Measurements from ENCODE around the gene ZBED4.

ZBED4 gene

DNA sequence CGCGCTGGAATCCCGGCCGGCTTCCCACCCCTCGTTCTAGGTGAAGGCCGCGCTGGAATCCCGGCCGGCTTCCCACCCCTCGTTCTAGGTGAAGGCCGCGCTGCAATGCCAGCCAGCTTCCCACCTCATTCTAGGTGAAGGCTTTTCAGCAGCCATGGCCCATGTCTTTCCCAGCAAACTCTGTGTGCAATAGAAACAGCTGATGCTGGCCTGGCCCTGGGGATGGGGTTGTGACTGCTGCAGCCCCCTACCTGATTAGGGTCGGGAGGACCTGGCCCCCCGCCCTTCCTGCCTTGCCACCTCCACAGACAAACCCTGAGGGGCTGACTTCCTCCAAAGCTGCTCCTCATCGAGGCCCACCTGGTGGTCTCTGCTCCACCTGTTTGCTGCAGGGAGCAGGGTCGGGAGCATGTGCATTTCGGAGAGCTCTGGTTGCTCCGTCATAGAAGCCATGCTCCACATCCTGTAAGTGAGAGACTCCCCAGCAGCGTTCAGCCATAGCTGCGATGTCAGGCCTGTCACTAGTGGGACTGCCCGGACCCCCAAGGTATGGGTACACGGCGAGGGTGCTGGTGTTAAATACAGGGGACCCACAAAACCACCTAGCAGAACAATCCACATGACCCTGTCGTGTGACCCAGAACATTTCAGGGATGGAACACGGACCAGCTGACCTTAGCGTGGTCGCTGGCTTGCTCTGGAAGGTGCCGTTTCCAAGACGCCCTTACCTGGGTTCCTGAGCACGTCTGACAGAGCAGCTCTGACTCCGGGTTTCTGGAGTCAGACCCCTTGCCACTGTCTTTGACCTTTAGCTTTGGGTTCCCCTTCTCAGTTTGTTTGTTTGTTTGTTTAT, 3.3 kb downstream of the ZBED4 start:
- no peak for DNase-seq

DNA sequence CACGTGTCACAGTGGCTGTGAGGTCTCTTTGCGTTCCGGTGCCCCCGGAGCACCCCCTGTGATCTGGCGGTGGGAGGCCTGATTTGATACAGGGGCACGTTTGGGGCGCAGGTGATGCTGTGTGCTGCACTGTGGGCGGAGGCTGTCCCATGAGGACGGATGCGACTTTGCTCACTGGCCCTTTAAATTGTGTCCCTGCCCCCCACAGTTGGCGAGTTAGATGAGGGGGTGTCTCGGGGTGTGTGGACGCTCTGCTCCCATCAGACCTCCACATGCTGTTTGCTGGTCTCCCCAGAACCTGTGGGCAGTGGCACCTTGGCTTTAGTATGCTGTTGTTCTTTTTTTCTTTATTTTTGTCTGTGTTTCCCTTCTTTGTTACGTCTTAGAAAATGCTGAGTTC, 5.2 kb downstream of the ZBED4 start:
- no peak for DNase-seq

DNA sequence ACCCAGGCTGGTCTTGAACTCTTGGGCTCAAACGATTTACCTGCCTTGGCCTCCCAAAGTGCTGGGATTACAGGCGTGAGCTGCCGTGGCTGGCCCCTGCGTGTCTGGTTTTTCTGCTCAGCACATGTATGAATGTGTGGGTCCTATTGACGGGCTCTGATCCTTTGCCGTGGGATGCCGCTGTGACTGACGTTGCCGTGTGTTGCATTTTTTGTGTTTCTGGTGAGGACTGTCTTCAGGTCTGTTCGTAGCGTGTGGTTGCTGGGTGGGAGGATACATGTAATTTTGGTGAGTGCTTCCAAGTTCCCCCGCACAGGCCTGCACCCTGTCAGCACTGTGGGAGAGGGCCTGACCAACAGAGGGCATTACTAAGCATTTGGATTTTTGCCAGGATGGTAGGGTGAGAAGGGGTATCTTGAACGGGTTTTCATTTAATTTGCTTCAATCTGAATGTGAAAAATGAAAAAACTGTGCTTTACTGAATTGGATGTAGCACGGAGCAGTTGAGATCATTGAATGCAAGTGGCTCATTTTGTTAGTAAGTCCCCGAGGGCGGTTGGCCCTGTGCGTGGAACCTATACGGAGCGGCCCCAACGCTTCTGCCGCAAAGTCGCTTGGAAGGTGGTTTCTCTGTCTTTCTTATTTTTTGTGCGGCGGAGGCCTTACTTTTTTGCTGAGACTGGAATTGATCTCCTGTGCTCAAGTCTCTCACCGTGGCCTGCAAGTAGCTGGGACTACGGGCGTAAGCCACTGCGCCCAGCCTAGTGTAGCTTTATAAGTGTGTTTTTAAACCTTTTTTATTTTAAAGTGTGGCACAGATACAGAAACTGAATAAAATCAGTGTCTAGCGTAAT, 8.2 kb downstream of the ZBED4 start:
- DNase-seq = no peak

DNA sequence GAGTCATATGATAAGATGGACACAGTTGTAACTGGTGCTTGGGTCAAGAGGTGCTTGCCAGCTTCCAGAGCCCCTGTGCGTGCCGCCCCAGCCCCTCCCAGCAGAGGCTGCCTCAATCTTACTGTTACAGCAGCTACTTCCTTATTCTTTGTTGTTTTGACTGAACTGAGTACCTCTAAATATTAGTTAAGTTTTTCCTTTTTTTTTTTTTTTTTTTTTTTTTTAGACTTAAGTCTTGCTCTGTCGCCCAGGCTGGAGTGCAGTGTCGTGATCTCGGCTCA, 8.8 kb downstream of the ZBED4 start:
- no peak for DNase-seq

DNA sequence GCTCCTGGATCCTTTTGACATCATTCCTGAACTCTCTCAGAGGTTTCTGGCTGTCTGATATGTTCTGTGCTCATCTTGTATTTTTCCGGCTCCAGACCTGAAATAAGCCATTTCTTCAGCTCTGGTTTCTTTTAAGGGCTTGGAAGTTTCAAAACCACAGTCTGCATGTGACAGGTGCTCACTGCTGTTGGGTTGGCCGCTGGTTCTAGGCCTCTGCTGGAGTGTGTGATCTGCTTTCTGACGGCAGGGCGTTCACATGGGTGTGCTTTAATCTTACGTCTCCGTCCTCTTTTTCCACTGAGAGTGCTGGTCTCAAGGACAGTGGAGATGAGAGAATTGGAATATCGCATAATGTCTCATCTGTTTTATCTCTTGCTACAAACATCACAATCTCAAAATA, 10.3 kb downstream of the ZBED4 start:
- DNase-seq = no peak

DNA sequence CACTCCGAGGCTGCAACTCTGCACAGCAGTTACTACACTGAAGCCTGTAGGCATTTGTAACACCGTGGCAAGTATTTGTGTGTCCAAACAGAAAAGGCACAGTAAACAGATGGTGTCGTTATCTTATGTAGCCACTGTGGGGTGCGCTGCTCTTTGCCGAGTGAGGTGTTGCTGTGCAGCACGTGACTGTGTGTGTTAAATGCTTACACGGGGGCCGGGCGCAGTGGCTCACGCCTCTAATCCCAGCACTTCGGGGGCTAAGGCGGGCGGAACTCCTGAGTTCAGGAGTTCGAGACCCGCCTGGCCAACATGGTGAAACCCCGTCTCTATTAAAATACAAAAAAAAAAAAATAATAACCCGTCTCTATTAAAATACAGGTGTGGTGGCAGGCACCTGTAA, 11.5 kb downstream of the ZBED4 start:
- no peak for DNase-seq

DNA sequence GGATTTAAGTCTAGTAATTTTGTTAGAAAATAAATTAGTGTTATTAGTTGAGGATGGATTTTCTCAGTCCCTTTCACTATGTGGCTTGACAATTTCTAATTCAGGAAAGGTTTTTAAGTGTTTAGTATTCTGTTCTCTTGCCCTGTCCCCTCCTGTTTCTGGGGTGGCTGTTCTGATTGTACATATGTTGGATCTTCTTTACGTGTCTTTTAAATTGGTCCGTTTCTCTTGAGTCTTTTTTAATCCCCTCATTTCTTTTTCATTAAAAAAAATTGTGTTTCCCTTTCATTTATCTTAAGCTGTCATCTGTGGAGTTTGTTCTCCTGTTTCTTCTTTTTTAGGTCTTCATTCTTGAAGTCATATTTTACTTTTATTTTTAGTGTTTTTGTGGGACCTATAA, 12.5 kb downstream of the ZBED4 start:
- DNase-seq = no peak

DNA sequence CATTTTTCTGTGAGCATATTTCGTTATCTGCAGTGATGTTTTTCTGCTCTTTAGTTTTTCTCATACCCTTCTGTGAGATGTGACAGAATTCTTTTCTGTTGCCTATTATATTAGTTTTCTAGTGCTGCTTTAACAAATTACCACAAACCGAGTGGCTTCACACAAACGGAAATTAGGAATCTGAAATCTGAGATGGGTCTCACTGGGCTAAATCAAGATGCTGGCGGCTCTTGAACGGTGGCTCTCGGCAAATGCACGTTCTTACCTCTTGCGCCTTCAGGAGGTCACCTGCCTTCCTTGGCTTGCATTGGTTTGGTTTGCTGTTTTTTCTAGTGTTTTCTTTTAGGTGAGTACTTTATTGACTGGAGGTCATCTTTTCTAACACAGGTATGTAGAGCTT, 13.0 kb downstream of the ZBED4 start:
- DNase-seq = no peak

DNA sequence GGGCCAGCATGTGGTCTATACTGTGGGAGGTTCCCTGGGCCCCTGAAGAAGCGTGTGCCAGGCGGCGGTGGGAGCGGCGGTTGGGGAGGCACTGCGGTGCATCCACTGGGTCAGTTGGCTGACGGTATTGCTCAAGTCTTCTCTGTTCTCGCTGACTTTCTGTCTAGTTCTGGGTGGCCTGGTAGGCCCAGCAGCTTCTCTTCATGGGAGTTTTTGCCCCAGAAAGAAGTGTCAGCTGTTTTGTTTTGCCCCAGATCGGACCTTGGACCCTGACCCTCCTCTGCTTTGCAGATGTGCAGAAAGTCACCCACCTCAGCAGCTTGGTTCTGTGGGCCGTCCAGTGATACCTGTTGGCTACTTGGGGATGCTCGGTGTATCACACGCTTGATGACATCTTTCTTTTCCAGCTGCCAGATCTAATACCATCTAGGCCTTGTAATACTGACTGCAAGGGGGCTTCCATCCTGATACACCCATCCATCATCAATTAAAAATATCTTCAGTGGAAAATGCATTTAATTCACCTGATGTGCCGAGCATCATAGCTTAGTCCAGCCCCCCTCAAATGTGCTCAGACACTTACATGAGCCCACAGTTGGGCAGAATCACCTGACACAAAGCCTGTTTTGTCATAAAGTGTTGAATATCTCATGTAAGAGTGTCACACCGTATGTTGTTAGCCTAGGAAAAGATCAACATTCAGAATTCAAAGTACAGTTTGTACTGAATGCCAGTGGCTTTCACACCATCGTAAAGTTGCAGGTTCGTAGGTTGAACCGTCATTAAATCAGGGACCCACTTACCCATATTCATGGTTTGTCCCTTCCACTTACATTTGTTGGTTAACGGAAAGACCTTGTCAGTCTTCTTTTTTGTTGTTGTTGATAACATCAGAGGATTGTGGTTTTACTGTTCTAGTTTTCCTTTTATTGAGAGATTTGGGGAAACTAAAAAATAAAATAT, 13.9 kb downstream of the ZBED4 start:
- no peak for DNase-seq

DNA sequence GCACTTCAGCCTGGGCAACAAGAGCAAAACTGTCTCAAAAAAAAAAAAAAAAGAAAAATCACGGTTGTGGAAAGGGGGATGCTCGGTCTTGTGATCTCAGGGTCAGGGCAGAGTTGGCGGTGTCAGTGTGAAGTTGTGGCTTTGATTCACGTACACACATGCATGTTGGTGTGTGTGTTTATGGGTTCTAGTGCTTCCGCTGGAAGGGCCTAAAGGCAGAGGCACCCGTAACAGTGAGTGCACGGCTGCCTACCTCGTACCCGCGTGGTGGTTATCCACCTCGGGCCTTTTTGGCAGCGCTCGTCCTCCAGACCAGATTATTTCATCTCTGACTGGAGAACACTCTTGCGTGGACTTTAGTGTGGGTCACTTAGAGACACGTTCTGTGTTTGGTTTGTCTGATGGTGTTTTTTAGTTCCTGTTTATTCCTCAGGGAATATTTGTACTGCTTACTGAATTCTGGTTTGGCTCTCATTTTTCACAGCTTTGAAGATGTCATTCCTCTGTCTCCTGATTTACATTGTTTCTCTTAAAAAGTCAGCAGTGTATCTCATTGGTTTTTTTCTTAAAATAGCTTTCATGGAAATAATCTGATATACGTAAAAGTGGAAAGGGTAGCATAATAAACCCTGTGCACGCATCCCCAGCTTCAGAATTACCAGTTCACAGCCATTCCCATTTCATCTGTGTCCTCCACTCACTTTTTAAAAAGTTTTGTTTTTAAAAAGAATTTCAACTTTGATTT, 15.6 kb downstream of the ZBED4 start:
- DNase-seq = no peak

DNA sequence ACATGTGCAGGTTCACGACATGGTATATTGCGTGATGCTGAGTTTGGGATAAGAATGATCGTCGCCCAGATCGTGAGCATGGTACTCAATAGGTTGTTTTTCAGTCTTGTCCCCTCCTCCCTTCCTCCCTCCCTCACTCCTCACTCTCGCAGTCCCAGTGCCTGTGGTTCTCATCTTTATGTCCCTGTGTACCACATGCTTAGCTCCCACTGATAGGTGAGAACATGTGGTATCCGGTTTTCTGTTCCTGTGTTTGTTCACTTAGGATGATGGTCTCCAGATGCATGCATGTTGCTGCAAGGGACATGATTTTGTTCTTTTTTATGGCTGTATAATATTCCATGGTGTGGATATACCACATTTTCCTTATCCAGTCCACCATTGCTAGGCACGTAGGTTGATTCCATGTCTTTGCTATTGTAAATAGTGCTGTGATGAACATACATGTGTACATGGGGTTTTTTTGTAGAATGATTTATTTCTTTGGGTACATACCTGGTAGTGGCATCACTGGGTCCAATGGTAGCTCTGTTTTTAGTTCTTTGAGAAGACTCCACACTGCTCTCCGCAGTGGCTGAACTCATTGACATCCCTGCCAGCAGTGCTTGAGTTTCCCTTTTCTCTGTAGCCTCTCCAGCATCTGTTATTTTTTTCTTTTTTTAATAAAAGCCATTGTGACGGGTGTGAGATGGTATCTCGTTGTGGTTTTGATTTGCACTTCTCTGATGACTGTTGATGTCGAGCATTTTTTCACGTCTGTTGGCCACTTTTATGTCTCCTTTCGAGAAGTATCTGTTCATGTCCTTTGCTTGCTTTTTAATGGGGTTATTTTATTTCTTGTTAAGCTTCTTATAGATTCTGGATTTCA, 16.4 kb downstream of the ZBED4 start:
- DNase-seq = no peak

DNA sequence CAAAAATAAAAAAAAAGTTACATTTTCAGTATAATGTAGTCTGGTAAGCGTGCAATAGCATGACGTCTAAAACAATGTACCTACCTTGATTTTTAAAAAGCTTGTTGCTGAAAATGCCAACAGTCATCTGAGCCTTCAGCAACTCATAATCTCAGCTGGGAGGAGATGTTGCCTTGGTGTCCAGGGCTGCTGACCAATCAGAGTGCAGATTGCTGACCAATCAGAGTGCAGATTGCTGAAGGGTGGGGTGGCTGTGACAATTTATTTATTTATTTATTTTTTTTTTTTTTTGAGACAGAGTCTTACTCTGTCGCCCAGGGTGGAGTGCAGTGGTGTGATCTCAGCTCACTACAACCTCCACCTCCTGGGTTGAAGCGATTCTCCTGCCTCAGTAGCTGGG, 17.8 kb downstream of the ZBED4 start:
- no peak for DNase-seq

DNA sequence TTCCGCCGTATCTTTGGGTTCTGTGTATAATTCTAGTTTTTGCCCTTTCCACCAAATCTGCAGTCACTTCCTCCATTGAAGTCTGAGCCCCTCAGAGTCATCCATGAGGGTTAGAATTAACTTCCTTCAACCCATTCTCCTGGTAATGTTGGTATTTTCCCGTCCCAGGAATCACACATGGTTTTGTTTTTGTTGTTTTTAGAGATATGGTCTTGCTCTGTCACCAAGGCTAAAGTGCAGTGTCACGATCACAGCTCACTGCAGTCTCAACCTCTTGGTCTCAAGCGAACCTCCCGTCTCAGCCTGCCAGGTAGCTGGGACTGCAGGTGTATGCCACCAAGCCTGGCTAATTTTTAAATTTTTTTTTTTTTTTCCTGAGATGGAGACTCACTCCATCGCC, 18.7 kb downstream of the ZBED4 start:
- DNase-seq = no peak

DNA sequence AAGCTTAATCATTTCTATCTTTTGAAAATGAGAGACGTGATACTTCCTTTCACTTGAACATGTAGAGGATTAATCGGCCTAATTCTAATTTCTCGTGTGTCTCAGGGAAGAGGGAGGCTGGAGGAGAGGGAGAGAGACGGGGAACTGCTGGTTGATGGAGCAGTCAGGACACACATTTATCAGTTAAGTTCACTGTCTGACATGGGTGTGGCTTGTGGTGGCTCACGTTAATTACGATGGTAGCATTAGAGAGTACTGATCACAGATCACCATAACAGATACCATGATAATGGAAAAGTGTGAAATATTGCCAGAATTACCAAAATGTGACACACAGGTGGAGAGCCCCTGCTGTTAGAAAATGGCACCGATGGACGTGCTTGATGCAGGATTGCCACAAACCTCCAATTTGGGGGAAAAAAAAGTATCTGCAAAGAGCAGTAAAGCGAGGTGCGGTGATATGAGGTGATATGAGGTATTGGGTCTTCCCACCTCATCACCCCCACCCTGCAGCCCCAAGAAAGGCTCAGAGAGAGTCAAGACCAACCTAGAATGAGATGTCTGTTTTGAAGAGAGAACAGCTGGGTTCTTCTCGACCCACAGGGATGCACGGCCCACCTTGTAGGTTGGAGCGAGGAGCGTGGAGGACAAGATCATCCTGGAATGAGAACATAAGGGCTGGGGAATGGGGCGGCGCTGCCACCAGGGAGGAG, 19.7 kb downstream of the ZBED4 start:
- no peak for DNase-seq

DNA sequence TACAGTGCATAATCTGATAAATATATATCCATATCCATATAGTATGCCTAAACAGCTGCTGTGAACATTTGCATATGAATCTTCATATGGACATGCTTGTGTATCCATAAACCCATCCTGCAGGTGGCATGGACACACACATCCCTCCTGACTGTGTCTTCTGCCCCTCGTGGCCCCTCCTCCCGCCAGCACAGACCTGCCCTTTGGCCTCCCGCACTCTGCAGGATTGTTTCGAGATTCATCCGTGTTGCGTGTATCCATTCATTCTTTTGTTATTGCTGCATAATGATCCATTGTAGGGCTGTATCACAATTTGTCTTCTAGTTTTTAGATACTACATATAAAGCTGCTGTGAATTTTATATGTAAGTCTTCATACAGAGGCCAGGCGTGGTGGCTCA, 24.0 kb downstream of the ZBED4 start:
- no peak for DNase-seq

DNA sequence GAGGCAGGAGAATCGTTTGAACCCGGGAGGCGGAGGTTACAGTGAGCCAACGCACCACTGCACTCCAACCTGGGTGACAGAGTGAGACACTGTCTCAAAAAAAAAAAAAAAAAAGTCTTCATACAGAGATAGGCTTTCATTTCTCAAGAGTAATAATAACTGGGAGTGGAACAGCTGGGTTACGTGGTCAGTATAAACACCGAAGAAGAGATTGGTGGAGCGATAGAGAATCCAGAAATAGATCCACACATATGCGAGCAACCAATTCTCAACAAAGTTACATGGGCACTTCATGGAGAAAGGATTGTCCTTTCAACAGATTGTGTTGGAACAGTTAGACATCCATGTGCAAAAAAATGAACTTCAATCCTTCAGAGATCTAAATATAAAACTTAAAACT, 24.6 kb downstream of the ZBED4 start:
- DNase-seq = no peak

DNA sequence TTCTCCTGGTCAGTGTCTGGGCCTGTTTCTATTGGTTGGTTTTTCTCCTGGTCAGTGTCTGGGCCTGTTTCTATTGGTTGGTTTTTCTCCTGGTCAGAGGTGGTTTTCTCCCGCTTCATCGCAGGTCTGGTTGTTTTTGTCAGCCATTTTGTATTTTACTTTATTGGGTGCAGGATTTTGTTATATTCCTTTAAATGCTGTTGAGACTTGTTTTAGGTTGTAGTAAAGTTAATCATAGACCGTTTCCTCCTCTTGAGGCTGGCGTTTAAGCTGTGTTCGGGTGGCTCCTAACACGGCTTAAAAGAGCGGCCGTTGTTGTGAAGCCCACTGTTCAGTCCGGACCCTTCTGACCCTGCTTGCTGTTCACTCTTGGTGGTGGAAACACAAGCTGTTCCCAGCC, 26.2 kb downstream of the ZBED4 start:
- no peak for DNase-seq

DNA sequence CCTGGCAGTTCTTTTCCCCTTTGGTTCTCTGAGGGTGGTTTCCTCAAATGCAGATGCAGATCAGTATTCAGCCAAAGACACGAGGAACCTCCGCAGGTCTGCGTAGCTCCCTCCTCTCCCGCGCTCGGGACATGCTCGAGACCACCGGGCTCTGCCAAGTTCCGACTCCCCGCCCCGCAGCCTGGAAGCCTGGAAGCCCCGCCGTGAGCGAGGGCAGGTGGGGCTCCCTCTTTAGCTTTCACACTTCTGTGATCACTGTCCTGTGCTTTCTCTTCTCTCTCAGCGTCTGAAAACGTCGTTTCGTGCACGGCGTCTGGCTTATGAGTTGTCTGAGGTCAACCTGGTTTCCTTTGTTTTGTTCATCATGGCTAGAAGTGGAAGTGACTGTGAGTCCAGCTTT, 26.6 kb downstream of the ZBED4 start:
- DNase-seq = no peak

DNA sequence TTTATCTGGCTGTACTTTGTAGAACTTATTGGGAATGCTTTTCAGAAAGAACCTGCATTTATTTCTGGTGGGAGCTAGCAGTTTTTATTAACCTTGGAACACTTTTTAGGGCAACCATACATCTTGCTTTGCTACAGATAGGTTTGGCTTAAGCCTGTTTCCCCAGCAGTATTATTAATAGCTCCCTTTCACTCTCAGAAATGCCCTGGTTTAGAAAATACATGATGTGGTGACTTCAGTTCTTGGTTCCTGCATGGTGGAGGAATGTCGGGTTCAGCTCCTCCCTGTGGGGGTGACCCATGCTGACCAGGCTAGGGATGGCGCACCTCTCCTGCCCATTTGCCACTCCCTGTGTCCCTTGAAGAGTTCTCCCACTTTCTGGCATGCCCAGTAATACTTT, 28.2 kb downstream of the ZBED4 start:
- no peak for DNase-seq

DNA sequence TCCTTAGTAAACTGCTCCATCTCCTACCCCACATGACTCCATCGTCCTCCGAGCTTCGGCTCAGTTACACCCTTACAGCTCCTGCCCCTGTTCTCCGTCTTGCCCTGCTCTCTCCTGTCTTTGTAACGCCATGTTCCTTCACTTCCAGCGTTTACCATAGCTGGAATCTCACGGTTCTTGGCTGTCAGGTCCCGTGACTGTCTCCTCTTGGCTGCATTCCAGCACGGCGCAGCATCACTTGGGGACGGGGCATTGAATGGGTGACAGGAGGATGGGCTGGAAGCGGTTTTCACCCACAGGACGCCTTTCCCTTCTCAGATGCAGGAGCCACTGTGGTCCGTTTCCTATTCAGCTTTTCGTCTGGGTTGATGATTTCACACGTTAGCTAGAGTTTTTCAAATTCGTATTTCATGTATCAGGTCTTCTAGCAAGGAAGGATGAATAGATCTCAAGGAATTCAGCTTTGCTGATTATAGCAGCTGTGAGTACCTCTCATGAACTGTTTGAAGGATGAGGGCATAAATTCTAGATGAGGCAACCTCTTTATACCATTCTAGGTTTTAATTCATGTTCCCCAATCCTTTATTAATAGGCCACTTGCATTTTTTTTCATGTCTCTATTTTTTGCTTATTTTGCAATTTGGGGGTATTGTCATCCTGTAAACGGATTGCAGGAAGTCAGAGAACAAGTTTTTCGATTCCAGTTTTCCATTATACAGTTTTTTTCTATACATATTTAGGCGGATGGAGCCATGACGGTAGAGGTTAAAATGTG, 29.1 kb downstream of the ZBED4 start:
- DNase-seq = no peak

Measured in NCI-H446 (cell line).